Activated effector memory CD4-positive, alpha-beta T cell treated with anti-CD3 and anti-CD28 coated beads, Interleukin-2, amount 50 U/mL, for 16 hours (primary cell): Measurements from ENCODE around the gene ZNF750.

Experiments used
- DNase-seq: peaks from one replicate; pipeline ENCODE4 v3.0.0-alpha.2; 2020

The ZNF750 gene

DNA sequence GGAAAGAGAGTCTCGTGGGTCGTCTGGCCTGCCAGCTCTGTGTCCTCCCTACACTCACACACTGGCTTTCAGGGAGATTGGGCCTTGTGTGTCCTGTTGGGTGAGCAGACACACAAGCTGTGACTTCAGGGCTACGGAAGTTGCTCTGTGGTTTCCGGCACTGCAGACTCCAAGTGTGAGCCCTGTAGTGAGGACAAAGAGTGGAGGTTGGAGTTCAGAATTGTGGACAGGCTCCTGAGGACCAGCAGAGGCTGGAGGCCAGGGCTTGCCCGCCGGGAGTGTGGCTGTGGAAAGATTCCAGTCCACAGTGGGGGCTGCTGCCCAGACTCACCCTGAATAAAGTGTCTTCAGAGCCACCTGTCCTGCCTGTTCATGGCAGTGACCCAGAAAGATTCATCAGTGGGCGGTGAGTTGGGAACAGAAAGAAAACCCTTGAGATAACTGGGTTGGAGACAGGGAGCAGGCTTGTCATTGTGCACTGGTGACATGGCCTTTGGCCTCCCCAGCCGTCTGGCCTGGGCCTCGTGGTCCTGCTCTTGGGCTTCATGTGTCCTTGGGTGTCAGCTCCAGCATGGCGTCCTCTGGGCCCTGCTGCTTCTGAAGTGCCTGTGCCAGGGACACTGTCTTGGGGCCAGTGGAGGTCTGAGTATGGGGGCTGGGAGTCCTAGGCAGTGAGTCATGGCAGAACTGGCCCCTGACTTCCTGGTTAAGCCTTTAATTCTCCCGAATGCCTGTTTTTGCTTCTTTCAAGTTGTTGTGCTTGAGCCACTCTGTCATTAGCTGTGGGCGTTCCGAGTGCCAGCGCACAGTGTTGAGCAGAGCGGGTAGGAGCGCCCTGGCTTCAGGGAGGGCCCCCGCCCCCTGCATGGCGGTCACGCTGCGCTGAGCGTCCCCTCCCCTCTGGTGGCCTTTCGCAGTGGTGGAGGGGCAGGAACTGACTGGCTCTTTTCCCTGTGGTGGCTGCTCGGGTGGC lies 19.9 kb upstream of the ZNF750 start:
- DNase-seq: peak; percentile 84

DNA sequence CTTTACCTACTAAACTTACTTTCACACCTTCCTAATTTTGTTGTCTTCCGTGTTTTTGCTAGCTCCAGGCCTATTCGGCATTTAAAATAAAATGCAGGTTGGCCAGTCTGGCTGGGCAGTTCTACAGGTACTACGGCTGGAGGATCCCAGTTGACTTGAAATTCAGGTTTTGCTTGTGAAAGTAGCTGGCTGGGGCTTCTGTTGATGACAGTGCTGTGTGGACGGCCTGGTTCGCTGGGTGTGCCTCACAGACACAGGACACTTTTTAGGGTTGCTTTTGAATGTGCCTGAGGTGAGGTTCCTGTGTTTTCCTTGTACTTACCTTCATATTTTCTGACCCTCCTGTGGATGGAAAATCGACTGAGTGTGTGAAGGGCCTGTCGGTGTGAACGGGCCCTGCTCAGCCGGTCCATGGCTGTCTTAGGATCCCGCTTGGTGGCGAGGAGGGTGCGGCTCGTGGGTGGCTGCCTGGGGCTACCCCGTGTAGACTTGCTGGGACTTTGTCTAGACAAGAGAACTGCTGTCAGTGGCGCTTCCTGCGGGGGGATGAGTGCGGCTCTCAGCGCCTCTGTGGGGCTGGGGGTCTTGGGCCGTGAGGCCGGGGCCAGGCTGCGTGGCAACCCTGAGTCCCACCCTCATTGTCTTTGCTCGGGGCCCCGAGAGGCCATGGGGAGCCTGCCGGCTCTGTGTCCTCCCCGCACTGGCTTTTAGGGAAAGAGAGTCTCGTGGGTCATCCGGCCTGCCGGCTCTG lies 18.7 kb upstream of the ZNF750 start:
- no peak for DNase-seq

DNA sequence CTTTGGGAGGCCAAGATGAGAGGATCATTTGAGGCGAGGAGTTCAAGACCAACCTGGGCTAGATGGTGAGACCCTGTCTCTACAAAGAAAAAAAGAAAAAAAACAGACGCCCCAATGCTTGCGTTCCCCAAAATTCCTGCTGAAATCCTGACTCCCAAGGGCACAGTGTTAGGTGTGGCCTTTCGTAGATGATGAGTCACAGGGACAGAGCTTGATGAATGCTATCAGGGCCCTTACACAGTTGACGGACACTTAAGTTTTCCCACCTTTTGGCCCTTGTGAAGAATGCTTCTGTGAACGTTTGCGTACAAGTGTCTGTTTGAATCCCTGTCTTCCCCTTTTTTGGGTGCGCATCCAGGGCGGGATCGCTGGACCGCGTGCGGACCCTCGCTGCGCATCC lies 16.5 kb upstream of the ZNF750 start:
- no peak for DNase-seq

DNA sequence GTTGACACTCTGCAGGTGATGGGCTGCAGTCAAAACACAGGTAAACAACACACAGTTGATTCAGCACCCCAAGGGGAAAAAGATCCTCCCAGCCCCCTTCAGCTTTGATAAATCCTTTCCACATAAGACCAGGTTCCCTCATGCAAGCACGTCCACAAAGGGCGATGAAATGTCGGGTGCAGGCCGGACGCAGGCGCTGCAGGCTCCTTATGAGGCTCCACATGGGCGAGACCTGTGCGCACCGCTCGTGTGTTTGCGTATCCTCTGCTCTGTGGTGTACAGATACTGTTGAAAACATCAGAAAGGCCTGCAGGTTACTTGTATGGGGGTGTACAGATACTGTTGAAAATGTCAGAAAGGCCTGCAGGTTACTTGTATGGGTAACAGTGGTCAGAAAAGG lies 14.4 kb upstream of the ZNF750 start:
- no peak for DNase-seq

DNA sequence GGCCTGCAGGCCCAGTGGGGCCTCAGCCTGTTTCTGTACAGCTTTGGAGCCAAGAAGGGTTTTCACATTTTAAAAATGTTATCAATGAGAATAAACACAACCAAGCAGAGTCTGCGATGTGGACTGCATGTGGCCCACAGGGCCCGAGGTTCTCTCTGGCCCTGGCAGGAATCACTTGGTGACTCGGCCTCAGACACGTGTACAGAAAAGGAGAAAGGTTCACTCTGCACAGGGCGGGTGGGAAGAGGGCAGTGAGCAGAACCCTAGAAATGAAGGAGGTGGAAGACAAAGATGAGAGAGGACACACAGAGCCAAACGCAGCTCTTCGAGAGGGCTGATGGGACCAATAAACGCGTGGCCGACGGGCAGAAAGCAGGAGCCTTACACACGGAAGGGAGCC lies 11.6 kb upstream of the ZNF750 start:
- DNase-seq: no peak

DNA sequence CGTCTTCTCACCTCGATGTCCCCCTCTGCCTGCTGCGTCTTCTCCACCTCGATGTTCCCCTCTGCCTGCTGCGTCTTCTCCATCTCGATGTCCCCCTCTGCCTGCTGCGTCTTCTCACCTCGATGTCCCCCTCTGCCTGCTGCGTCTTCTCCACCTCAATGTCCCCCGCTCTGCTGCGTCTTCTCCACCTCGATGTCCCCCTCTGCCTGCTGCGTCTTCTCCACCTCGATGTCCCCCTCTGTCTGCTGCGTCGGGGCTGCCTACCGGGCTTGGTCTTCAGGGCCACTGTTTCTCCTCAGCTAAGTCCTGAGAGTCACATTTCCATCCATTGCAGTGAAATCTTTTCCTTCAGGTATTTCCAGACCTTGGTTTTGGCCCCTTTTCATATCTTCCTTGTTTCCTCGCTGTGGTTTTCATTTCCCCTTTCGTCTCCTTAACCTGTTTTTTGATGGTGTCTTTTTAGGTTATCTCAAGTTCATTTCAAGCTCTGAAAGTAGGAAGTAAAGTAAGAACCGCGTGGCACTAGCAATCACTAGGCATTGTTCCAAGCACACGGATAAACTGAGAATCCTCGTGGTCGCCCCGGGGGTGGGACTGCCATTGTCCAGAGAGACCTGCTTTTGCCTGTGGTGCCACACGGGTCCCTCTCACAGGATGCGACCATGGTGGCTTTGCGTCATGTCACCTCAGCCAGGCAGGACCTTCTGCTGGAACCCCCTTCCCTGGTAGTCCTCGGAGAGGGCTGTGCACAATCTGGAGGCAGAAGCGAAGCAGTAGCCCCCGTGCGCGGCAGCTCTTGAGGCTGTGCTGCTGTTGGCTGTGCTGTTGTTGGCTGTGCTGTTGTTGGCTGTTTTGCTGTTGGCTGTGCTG lies 9.5 kb upstream of the ZNF750 start:
- DNase-seq: no peak

DNA sequence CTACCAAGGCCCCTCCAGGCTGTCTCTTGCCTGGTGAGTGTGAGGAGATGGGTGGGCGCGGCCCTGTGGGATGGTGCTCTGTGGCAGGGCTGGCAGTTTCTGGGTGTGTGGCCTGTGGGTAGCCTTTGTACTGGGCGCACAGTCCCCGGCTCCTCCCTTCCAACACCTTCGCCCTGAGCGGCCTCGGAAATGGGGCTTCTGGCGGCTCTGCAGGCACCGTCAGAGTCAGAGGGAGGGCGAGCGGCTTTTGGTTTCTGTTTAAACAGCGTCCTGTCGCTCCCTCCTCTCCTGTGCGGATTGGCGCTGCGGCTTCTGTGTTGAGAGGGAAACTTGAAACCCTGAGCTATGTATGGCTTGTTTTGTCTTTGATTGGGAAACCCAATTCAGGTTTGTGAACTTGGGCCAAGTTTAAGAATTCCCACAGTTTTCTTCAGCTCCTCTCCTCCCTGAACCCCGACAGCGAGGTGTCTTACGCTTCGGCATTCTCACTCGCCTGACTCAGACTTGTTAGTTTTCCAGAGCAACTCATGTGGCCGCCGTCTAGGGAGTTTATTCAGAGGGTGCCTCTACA lies 8.3 kb upstream of the ZNF750 start:
- DNase-seq: peak; percentile 76

DNA sequence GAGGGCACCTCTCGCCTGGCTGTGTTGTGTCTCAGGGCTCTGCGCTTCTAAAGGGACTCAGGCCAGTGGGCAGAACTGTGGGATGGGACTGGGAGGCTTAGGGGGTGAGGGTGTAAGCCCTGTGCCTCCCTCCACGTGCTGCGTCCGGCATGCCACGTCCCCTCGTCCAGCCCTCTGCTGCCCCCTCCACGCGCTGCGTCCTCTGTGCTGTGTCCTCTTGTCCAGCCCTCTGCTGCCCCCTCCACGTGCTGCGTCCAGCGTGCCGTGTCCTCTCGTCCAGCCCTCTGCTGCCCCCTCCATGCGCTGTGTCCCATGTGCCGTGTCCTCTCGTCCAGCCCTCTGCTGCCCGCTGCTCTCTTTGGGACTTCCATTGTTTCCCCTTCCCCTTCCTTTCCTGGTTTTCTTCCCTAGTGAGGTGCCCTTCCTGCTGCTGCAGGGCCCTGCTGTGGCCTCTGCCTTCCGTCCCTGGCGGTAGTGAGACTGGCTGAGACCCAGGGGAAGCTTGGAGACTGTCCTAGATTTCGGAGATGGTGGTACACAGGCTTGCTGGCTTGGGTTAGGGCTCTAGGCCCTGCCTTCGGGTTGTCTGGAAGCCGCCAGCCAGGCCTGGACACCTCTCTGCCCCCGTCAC lies 6.4 kb upstream of the ZNF750 start:
- DNase-seq: no peak

DNA sequence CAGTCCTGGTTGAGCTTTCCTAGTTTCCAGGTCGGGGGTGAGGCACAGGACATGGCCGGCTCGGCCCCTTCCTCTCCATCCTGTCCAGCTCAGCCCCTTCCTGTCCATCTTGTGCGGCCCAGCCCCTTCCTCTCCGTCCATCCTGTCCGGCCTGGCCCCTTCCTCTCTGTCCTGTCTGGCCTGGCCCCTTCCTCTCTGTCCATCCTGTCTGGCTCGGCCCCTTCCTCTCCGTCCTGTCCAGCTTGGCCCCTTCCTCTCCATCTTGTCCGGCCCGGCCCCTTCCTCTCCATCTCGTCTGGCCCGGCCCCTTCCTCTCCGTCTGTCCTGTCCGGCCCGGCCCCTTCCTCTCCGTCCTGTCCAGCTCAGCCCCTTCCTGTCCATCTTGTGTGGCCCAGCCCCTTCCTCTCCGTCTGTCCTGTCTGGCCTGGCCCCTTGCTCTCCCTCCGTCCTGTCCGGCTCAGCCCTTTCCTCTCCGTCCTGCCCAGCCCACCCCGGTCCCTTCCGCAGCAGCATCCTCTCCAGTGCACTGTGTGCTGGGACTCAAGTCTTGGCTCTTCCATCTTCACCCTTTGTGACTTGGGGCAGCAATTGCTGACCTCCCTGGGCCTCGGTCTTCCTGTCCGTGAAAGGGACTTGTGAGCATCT lies 5.5 kb upstream of the ZNF750 start:
- DNase-seq: no peak

DNA sequence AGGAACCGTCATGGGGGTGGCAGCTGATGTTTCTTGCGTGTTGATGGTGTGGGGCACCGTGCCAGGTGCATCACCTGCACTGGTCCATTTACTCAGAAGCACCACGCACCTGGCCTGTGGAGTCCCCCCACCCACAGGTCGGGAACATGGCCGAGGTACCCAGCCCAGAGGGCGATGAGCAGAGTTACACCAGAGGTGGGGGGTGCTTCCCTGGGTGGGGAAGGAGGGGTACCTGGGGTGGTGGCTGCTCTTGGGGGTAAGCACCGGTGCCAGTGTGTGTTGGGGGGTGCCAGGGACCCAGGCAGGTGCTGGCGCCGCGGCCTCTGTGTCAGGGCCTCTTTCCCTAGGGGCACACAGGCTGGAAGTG lies 5.0 kb upstream of the ZNF750 start:
- peak; percentile 54 for DNase-seq

DNA sequence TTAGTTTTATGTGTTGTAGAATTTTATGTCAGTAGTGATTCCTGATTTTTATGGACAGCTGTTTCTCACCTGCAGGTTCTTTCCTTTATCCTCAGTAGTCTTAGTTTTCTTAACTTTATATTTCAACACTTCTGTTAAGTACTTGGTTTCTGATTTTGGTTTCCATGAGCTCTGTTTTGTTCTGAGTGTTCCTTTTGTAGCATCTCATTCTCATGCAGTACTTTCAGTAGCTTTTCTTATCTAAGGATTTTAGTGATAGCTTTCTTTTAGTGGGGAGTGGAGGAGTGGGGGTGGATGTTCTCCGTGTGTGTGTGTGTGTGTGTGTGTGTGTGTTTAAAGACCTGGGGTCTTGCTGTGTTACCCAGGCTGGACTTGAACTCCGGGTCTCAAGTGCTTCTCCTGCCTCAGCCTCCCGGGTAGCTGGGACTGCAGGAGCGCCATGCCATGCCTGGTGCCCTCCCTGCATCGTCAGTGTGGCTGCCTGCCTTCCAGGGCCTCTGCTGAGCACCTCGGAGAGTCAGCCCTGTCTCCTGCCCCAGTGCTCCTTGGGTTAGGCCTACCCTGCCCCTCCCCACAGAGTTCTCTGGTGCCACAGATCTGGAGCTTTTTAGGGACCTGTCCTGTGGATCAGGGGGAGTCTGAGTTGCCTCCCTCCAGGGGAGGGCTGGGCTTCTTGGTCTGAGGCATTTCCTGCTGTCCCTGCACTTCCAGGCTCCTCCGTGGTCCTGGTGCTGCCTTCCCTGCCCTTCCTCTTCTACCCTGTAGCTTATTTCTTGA lies 4.3 kb upstream of the ZNF750 start:
- peak; percentile 36 for DNase-seq

DNA sequence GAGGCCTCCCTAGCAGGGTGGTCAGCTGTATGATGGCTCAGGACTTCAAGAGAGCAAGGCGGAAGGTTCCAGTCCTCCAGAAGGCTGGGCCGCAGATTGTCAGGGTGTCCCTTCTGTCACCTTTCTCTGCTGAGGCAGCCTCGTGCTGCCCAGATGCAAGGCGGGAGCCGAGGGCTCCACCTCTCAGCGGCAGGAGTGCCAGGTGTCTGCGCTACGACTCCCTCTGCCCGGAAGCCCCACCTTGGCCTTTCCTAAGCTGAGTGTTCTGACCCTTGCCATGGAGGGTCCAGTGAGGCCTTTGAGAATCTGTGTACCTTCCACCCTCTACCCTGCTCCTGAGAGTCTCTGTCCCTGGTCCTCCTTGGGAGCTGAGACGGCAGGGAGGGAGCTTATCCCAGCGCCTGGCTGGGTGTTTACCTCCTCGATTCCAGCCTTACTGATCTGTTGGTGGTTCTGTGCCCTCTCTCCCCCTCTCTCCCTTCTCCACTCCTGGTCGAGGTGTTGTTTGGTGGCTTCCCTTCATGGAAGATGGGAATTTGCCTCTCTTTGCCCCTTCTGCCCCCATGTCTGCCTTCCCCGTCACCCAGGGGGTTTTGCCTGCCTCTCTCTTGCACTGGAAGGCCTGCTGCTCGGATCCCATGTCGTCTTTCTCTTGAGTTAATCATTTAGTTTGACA lies 2.2 kb upstream of the ZNF750 start:
- DNase-seq: no peak

DNA sequence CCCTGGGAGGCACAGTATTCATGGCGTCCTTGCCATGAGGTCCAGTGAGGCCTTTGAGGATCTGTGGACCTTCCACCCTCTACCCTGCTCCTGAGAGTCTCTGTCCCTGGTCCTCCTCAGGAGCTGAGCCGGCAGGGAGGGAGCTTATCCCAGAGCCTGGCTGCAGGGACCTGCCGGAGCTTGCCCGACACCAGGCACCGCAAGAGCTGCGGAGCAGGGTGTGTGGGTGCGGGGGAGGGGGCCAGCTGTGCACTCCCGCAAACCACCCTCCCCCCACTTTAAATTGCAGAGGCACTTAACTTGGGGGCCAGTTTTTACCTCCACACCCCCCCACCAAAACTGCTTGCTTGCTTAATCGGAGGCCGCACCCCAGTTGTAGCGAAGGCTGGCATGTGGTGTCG lies 609 bp upstream of the ZNF750 start:
- no peak for DNase-seq

DNA sequence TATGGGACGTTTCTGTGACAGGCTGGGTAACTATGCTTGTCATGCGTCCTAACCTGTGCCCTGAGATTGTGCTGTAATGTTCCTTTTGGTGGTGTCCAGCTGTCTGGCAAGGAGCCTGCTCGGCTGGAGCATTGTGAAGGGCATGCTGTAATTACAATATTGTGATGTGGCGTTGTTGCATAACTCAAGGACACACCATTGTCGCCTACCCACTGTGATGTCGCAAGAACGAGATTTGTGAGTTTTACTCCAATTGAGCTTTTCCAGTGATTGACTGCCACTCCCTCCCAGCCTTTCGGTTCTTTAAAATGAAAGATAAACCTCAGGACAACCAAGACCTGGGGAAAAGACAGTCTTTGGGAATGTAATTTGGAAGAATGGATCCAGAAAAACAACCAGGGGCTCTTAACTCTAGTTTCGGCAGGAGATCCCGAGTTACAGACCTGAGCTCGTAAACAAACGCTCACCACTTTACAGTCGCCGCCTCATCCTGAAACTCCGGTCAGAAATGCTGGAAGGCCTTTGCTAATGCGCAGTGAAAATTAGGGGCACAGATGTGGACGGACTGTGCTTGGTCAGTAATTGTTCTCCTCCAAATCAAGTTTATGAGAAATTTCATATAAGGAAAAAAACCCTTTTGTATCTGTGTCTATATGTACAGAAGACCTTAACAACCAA lies 1.3 kb downstream of the ZNF750 start:
- no peak for DNase-seq

DNA sequence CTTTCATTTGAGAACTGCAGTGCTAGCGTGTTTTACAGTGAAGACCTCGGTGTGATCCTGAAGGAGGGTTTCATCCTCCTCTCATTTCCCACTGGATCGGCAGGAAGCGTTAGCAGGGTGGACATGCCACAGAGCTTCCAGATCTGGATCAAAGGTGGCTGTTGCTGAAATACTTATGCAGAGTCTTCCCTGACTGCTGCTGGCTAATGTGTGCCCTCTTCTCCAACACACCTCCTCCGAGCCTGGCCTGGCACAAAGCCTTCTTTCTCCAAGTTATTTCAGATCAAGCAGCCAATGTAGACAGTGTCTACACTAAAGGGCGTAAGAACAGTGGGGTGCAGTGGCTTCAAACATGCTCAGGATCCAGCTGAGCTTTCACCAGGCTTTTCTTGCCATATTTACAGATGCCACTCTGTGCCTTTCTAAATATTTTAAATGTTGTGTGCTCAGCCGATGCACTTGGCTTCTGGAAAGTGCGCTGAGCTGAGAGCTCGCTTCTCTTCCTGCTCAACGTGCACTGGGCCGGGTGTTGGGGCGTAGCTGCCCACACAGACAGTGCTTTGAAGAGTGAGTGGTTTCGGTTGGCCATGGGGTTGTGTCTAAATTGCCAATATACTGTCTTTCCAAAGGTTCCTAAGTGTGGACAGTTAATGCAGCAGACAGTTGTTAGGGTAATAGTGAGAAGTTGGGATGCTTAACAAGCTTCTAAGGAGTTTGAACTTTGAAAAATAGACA lies 2.1 kb downstream of the ZNF750 start:
- DNase-seq: no peak

DNA sequence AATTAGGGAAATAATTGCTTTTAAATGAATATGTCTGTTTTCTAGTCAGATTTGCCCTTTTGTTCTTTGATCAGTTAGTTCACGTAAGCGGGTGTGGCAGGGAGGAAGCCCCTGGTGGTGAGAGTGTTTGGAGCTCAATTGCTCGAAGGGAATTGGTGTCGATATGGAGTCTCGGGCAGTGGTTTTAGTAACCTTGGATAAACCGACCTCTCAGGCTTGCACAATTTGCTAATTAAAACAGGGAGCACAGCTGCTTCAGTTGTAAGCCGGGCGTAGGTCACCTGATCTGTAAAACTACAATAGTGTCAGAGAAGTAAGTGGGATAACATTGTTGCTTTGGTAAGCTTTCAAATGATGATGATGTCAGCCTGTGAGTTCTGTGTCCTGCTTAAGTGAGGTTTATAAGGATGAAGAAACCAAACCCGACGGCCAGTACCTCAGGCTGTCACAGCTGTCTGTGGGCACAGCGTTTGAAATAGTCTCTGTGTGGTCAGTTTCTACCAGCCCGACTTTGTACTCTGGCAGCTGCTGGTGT lies 2.9 kb downstream of the ZNF750 start:
- DNase-seq: no peak

DNA sequence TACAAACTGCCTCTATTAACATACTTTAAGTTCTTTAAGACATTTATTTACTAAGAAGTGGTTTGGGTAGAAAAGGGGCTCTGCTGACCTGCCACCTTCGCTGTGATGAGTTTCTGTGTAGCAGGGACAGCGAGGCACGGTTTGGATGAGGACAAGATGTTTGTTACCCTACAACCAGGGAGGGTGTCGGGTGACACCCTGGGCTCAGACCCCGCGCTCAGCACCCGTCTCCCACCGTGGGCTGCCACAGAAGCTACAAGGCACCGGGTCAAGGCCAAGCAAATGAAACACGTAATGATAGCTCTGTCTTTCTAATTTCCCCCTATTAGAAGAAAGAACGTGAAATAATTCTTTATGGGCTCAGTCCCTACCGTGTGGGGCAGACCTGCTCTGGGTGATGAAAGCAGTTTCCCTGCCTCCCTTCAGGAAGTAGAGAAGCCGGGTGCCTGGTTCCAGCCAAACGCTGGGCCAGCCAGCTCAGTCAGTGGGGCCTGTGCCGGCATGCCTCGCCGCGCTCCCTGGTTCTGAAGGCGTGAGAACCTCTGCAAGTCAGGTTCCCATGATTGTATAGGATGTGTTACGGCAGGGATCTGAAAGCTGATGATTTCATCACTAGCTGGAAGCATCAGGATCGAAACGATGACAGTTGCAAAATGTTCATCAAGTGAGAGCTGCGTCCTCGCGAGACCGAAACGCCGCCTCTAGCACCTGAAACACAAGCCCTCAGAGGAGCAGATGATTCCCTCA lies 3.9 kb downstream of the ZNF750 start:
- no peak for DNase-seq

DNA sequence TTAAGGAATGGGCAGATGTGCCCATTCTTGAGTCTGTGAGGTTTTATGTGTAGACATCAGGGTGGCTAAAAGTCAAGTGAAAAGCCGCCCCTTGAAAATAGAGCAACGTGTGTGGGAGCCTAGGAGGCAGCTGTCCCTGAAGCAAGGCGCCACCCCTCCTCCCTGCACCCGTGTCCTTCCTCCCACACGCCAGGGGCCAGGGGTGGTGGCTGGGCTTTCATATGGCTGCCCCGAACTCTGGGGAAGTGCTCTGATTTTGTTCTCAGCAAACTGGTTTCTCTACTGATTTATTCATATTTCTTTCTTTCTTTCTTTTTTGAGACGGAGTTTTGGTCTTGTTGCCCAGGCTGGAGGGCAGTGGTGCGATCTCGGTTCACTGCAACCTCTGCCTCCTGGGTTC lies 4.7 kb downstream of the ZNF750 start:
- no peak for DNase-seq
